ENCODE measurements around the gene C19orf85.
A peak's percentile ranks its signal among the peaks of the same experiment; 100 is the strongest.

The C19orf85 gene

DNA sequence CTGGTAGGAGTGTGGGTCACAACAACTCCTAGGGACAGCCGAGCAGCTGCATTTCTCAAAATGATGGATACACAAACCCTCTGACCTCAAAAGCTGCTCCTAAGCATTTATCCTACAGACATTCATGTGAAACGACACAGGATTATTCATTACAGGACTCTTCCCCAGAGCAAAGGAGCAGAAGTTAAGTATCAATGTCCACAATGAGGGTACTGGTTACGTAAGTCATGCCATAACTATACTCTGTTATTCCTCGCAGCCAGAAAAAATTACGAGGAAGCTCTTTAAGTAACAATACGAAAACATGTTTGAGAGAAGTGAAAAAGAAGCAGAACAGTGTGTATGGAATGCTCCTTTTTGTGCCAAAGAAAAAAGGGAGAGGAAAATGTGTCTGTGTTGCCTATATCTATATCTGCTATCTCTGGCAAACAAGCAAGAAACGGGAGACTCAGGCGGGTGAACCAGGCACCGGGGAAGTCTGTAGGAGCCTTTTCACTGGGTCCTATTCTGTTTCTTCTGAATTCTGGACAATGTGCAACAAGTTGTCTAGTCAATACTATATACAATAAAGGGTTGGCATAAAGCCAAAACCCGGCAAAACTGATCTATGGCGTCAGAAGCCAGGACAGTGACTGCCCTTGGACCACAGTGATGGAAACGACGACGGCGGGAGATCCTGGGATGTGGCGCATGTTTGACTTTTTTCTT is 4.4 kb downstream of the C19orf85 start:
- ChIA-PET POLR2A (no interaction called here), CTCF (interaction anchor here (1.1 to 2.6 kb wide), 3 partner anchors 8 to 44 kb away, joined by 3 to 13 read pairs (median 6); no protein-coding TSS in a partner anchor)
- TF ChIP-seq, protein P1, sequence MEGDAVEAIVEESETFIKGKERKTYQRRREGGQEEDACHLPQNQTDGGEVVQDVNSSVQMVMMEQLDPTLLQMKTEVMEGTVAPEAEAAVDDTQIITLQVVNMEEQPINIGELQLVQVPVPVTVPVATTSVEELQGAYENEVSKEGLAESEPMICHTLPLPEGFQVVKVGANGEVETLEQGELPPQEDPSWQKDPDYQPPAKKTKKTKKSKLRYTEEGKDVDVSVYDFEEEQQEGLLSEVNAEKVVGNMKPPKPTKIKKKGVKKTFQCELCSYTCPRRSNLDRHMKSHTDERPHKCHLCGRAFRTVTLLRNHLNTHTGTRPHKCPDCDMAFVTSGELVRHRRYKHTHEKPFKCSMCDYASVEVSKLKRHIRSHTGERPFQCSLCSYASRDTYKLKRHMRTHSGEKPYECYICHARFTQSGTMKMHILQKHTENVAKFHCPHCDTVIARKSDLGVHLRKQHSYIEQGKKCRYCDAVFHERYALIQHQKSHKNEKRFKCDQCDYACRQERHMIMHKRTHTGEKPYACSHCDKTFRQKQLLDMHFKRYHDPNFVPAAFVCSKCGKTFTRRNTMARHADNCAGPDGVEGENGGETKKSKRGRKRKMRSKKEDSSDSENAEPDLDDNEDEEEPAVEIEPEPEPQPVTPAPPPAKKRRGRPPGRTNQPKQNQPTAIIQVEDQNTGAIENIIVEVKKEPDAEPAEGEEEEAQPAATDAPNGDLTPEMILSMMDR (IDR thresholded peaks at IDR 0.05; ENCODE audit: control extremely low read depth, extremely low read depth, low read depth, missing control alignments), result no peak
- DNase-seq (ENCODE audit: extremely low spot score), result no peak

DNA sequence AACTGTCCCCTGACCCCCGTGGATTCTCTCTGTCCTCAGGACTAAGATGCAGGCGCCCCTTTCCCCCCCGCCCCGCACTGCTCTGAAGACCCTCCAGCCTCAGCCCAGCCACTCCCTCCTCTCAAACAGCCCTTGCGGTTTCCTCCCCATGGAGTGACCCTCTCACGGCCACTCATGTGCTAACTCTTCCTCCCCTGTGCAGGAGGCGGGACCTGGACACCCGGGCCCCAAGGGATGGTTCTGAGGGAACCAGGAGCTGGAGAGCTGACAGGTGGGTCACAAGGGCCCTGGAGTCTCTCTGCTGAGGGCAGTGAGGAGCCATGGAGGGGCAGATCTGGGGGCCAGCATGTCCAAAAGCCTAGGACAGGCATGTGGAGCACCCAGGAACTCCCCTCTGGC is 5.0 kb downstream of the C19orf85 start:
- ChIA-PET CTCF (interaction anchor here (1.1 to 2.6 kb wide), 3 partner anchors 8 to 44 kb away, joined by 3 to 13 read pairs (median 6); no protein-coding TSS in a partner anchor), POLR2A (no interaction called here)
- DNase-seq (ENCODE audit: extremely low spot score), result no peak
- TF ChIP-seq, protein P1 (IDR thresholded peaks at IDR 0.05; ENCODE audit: control extremely low read depth, extremely low read depth, low read depth, missing control alignments), result no peak

DNA sequence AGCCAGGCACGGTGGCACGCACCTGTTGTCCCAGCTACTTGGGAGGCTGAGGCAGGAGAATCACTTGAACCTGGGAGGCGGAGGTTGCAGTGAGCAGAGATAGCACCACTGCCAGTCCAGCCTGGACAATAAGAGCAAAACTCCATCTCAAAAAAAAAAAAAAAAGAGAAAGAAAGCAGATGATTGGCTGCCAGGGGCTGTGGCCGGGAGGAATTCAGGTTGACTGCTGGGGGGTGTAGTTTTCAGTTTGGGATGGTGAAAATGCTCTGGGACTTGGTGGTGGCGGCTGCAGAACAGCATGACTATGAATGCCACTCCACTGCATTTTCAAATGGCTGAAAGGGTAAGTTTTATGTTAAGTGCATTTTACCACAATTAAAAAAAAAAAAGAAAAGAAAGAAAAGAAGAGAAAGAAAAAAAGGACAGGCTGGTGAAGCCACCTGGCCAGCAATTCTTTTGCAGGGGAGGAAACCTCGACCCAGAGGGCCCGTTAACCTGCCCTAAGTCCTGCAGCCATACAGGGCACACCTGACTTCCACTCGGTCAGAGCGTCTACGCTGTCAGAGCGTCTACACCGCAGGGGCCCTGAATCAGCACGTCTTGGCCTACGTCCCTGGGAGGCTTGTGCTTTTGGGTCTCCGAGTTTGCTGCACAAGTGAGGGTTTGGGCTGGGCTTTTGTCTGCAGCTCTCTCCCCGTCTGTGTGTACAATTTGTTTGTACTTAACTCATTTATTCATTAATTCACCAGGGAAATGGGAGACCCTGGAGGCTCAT is 6.7 kb downstream of the C19orf85 start:
- POLR2A ChIA-PET, result no interaction called here
- TF ChIP-seq, protein P1 (IDR thresholded peaks at IDR 0.05; ENCODE audit: control extremely low read depth, extremely low read depth, low read depth, missing control alignments), result no peak
- CTCF ChIA-PET, result interaction anchor here (0.9 to 2.6 kb wide), 2 partner anchors 10 to 19 kb away, joined by 3 to 13 read pairs; partner anchors contain the start of gene ZNF628
- no peak for DNase-seq (ENCODE audit: extremely low spot score)

DNA sequence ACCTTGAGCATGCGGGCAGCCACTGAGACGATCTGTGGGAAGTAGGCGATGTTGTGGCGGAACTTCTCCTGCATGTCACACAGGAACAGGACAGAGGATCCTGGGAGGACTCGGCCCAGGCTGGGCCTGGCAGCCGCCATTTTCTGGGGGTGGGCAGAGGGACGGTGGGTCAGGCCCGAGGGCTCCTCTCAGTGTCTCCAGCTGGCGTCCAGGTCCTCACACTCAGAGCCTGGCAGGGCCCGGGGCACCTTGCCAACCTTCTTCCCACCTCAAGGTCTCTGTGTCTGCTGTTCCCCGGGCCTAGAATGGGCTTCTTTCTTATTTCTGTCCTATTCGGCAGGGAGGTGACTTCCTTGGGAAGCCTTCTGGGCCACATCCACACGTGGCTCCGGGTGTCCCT is 8.2 kb downstream of the C19orf85 start:
- DNase-seq (ENCODE audit: extremely low spot score), result no peak
- ChIA-PET POLR2A (no interaction called here), CTCF (no interaction called here)
- TF ChIP-seq, protein P1 (IDR thresholded peaks at IDR 0.05; ENCODE audit: control extremely low read depth, extremely low read depth, low read depth, missing control alignments), result no peak

DNA sequence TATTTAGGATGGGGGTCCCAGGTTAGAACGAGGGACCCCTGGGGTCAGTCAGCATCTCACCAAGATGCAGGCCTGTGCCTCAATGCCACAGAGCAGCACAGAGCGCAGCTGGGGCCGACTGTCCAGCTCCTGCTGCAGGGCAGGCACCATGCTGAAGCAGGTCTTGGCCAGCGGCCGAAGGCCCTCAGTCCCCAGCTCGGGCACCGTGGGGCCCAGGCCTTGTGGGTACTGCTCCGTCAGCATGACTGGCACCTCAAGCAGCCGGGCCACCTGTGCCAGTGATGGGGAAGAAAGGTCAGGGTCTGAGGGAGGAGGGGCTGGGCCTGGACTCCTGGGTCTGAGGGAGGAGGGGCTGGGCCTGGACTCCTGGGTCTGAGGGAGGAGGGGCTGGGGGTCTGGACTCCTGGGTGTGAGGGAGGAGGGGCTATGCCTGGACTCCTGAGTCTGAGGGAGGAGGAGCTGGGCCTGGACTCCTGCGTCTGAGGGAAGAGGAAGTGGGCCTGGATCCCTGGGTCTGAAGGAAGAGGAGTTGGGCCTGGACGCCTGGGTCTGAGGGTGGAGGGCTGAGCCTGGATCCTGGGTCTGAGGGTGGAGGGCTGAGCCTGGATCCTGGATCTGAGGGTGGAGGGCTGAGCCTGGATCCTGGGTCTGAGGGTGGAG is 8.8 kb downstream of the C19orf85 start:
- TF ChIP-seq, protein P1 (IDR thresholded peaks at IDR 0.05; ENCODE audit: control extremely low read depth, extremely low read depth, low read depth, missing control alignments), result no peak
- ChIA-PET CTCF (no interaction called here), POLR2A (no interaction called here)
- DNase-seq (ENCODE audit: extremely low spot score), result no peak

DNA sequence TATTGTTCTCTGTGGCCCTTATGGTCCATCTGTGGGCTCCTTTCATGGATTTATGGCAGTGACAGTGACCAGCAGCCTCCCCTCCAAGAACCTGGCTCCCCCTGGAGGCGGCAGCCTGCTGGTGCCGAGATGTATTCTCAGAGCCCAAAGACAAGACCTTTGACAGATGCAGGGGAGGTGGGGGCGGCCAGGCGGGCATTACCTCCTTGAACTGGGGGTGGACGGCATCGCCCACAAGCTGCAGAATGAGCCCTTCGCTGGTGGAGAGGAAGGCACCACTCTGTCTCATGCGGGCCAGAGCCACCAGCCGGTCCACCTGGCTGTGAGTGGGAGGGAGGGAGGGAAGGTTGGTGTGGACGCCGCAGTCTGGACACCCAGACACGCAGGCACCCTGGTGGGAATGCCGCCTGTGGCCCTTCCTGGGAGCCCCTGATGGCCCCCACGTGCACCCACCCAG is 9.7 kb downstream of the C19orf85 start:
- ChIA-PET CTCF (interaction anchor here (1.2 kb wide), 1 partner anchor 199 kb away, joined by 3 read pairs; no protein-coding TSS in a partner anchor), POLR2A (no interaction called here)
- TF ChIP-seq, protein P1 (IDR thresholded peaks at IDR 0.05; ENCODE audit: control extremely low read depth, extremely low read depth, low read depth, missing control alignments), result peak; percentile 75
- peak; percentile 68 for DNase-seq (ENCODE audit: extremely low spot score)

Measured in GM10248 (cell line).